Measurements from ENCODE around the gene DUS1L. TPM values are rescaled to one million over a fixed set of nuclear protein-coding genes. Genes with fewer than 3 reads are reported as not detected.

Gene DUS1L
- total and polyA plus RNA-seq, 2 experiments from 2014 or later, result 71.9 to 160 TPM

GRCh38 chr17:82090549-82091263 is 25.1 kb upstream of the DUS1L start:
- peaks cover 59% of the 10 kb centered on the region for H4K20me1 ChIP-seq (ENCODE audit: insufficient read depth, poor library complexity, severe bottlenecking)
- peaks cover 3% of the 10 kb centered on the region for H3K4me1 ChIP-seq (ENCODE audit: insufficient read depth)
- 95% methylated on average over 29 of the region's 29 CpGs for WGBS (ENCODE audit: low lambda C conversion rate, missing lambda C conversion rate)
- no peak overlapping the region for H3K27ac ChIP-seq
- H3K9me3 ChIP-seq (ENCODE audit: low read depth), result no peaks in the 10 kb centered on the region
- TF ChIP-seq, protein P1, sequence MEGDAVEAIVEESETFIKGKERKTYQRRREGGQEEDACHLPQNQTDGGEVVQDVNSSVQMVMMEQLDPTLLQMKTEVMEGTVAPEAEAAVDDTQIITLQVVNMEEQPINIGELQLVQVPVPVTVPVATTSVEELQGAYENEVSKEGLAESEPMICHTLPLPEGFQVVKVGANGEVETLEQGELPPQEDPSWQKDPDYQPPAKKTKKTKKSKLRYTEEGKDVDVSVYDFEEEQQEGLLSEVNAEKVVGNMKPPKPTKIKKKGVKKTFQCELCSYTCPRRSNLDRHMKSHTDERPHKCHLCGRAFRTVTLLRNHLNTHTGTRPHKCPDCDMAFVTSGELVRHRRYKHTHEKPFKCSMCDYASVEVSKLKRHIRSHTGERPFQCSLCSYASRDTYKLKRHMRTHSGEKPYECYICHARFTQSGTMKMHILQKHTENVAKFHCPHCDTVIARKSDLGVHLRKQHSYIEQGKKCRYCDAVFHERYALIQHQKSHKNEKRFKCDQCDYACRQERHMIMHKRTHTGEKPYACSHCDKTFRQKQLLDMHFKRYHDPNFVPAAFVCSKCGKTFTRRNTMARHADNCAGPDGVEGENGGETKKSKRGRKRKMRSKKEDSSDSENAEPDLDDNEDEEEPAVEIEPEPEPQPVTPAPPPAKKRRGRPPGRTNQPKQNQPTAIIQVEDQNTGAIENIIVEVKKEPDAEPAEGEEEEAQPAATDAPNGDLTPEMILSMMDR (IDR thresholded peaks at IDR 0.05; ENCODE audit: poor library complexity), result no peak
- TF ChIP-seq EZH2 (IDR thresholded peaks at IDR 0.05; ENCODE audit: borderline replicate concordance), result no peak
- no peak for TF ChIP-seq EZH2phosphoT487 (IDR thresholded peaks at IDR 0.05; ENCODE audit: low read depth, severe bottlenecking, unreplicated experiment)
- H3K4me3 ChIP-seq, result no peak overlapping the region
- H3K9me2 ChIP-seq (replicated peaks; ENCODE audit: insufficient read depth), result no peaks in the 10 kb centered on the region
- DNase-seq (ENCODE audit: low spot score), result no peak
- peaks cover 37% of the 10 kb centered on the region for H3K79me2 ChIP-seq
- no peak overlapping the region for H2AFZ ChIP-seq
- no peaks in the 10 kb centered on the region for H3K36me3 ChIP-seq (replicated peaks; ENCODE audit: insufficient read depth, low read depth)
- H3K27me3 ChIP-seq, result no peaks in the 10 kb centered on the region
- no peak overlapping the region for H3K4me2 ChIP-seq

DNA sequence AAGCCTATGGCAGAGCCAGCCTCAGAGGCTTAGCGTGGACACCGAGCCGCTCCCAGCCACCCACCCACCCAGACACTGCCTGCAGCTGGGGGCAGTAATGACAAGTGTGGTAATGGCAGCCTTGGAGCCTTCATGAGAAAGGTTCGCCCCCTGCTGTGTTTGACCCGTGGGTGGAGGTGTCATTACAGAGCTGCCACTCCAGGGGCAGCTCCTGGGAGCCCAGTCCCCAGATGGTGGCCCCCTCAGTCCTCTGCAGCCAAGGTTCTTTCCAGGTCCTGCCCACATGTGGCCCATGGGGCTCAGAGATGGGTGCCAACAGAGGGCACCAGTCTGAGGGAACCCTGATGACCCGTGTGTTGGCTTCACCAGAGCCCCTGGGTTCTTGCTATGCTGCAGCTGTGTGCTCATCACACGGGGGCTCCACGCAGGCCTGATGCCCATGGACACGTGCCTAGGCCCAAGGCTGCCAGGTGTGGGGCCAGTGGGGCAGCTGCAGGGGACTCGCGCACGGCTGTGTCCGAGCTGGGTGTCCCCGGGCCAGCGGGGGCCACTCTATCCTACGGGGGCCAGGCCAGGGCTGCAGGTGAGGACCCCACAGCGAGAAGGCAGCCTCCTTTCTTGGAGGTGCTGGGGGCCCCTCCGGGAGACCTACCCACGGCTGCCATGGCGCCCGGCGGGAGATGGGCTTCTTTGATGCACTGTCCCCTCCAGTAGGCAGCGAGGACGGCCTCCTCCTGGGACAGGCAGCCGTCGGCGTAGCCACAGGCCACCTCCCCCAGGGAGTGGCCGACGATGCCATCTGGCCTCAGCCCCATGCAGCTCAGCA is 24.3 kb upstream of the DUS1L start:
- Histone ChIP-seq H3K4me1 (ENCODE audit: insufficient read depth) (no peaks in the 10 kb centered on the region), H3K27me3 (no peaks in the 10 kb centered on the region), H2AFZ (no peak overlapping the region), H4K20me1 (ENCODE audit: insufficient read depth, poor library complexity, severe bottlenecking) (peaks cover 51% of the 10 kb centered on the region), H3K9me2 (replicated peaks; ENCODE audit: insufficient read depth) (no peaks in the 10 kb centered on the region), H3K27ac (no peak overlapping the region), H3K4me2 (no peak overlapping the region), H3K36me3 (replicated peaks; ENCODE audit: insufficient read depth, low read depth) (no peaks in the 10 kb centered on the region), H3K9me3 (ENCODE audit: low read depth) (no peaks in the 10 kb centered on the region), H3K79me2 (peaks cover 29% of the 10 kb centered on the region), H3K4me3 (no peak overlapping the region)
- DNase-seq (ENCODE audit: low spot score), result no peak
- no peak for TF ChIP-seq EZH2 (IDR thresholded peaks at IDR 0.05; ENCODE audit: borderline replicate concordance)
- TF ChIP-seq, protein P1 (IDR thresholded peaks at IDR 0.05; ENCODE audit: poor library complexity), result no peak
- no peak for TF ChIP-seq EZH2phosphoT487 (IDR thresholded peaks at IDR 0.05; ENCODE audit: low read depth, severe bottlenecking, unreplicated experiment)
- WGBS (ENCODE audit: low lambda C conversion rate, missing lambda C conversion rate), result 97% methylated on average over 29 of the region's 29 CpGs

DNA sequence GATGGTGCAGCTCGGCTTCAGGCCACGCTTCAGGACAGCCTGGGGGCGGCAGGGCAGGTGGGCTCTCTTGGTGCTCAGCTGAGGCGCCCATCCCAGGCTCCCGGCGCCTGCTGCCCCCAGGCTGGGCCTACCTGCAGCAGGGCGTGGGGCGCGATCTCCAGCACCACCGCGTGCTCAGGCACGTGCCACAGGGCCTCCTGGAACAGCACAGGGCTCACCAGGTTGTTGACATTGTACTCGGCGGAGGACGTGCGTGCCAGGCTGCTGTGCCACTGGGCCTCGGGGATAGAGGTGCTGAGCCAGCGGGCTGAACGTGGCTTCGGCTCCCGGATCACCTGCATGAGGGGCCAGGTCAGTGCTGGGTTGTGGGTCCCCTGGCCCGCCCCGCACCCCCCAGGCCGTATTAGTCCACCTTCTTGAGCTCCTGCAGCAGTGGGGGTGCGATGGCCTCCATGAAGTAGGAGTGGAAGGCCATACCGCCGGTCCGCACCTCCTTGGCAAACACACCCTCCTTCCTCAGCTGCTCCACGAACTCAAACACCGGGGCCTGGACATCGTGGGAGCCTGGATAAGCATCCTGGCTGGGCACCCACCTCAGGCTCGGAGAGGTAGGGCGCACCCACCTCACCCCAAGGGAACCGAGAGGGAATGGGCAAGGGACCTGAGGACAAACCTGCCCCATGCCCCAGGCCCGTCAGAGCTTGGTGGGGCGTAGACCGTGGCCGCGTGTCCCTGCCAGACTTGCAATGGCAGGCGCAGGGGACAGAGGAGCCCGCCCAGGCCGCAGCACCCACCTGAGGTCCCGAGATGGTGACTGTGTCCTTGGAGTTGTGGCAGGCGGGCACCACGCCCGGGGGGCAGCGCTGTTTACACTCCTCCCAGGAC is 23.5 kb upstream of the DUS1L start:
- no peak for TF ChIP-seq EZH2phosphoT487 (IDR thresholded peaks at IDR 0.05; ENCODE audit: low read depth, severe bottlenecking, unreplicated experiment)
- no peak for TF ChIP-seq EZH2 (IDR thresholded peaks at IDR 0.05; ENCODE audit: borderline replicate concordance)
- TF ChIP-seq, protein P1 (IDR thresholded peaks at IDR 0.05; ENCODE audit: poor library complexity), result no peak
- no peaks in the 10 kb centered on the region for H3K9me2 ChIP-seq (replicated peaks; ENCODE audit: insufficient read depth)
- 98% methylated on average over 44 of the region's 47 CpGs for WGBS (ENCODE audit: low lambda C conversion rate, missing lambda C conversion rate)
- H3K27me3 ChIP-seq, result no peaks in the 10 kb centered on the region
- H4K20me1 ChIP-seq (ENCODE audit: insufficient read depth, poor library complexity, severe bottlenecking), result peaks cover 42% of the 10 kb centered on the region
- H3K36me3 ChIP-seq (replicated peaks; ENCODE audit: insufficient read depth, low read depth), result no peaks in the 10 kb centered on the region
- H3K27ac ChIP-seq, result no peak overlapping the region
- no peak overlapping the region for H3K4me3 ChIP-seq
- peaks cover 21% of the 10 kb centered on the region for H3K79me2 ChIP-seq
- H2AFZ ChIP-seq, result no peak overlapping the region
- no peak overlapping the region for H3K4me2 ChIP-seq
- DNase-seq (ENCODE audit: low spot score), result no peak
- H3K4me1 ChIP-seq (ENCODE audit: insufficient read depth), result no peaks in the 10 kb centered on the region
- no peaks in the 10 kb centered on the region for H3K9me3 ChIP-seq (ENCODE audit: low read depth)
